Gastroesophageal sphincter (tissue), 4 donors: ENCODE results near the gene EPHB1. TPM values are rescaled to one million over a fixed set of nuclear protein-coding genes. Genes with fewer than 3 reads are reported as not detected.
"Not testable (repeated sequence)": the region's sequence is repeated elsewhere in the genome, so short reads cannot be mapped to it uniquely, and the experiment has no call there.

Experiments
- ATAC-seq: fragments of 150-250 bp; one replicate; pipeline ENCODE4 v1.9.1; 2016; ENCODE audit warnings: mild to moderate bottlenecking, moderate library complexity
- H3K27ac ChIP-seq, 4 donors: fragments of 200-600 bp; sonication (generic) in 3 of 4; 1 replicate in 3 of 4; 2 replicates in 1 of 4; pipeline ENCODE4 v1.5.1; 2016 to 2019
- H3K27me3 ChIP-seq: fragments of 200-600 bp; sonication (generic); one replicate; pipeline ENCODE4 v1.5.1; 2019
- H3K36me3 ChIP-seq, 2 donors: fragments of 200-600 bp; sonication (generic); one replicate each; pipeline ENCODE4 v1.5.1; 2019; ENCODE audit warnings: control low read depth in 1 of 2
- H3K4me1 ChIP-seq, 3 donors: fragments of 200-600 bp; sonication (generic); 1 replicate in 2 of 3; 2 replicates in 1 of 3; pipeline ENCODE4 v1.5.1; 2016 to 2019; ENCODE audit warnings: control low read depth in 2 of 3
- H3K4me3 ChIP-seq, 2 donors: fragments of 200-600 bp; sonication (generic); one replicate each; pipeline ENCODE4 v1.5.1; 2019; ENCODE audit warnings: mild to moderate bottlenecking in 1 of 2, moderate library complexity in 1 of 2
- H3K9me3 ChIP-seq, 3 donors: fragments of 200-600 bp; sonication (generic); one replicate each; pipeline ENCODE4 v1.5.1; 2017 to 2019; ENCODE audit warnings: control low read depth in 2 of 3
- EP300 ChIP-seq: sonication (generic); formaldehyde crosslinking; IDR thresholded peaks from one replicate; pipeline ENCODE4 v1.6.1; 2017; ENCODE audit warnings: antibody characterized with exemption, mild to moderate bottlenecking
- POLR2A ChIP-seq, 2 donors: fragments of 450-650 bp; IDR thresholded peaks; one replicate each; pipeline ENCODE4 v1.6.1; 2017; ENCODE audit warnings: antibody characterized with exemption in 2 of 2, mild to moderate bottlenecking in 2 of 2, moderate library complexity in 1 of 2
- POLR2AphosphoS5 ChIP-seq: sonication (generic); formaldehyde crosslinking; IDR thresholded peaks from one replicate; pipeline ENCODE4 v1.6.1; 2017; ENCODE audit warnings: antibody characterized with exemption
- WGBS, 2 donors: methylation state at CpG; one replicate each; pipeline ENCODE4 v1.1.5; 2018; ENCODE audit warnings: low coverage in 1 of 2; 5-methylcytosine and 5-hydroxymethylcytosine counted together
- total RNA-seq, 4 donors: library from RNA; depleted of rRNA; stranded (reverse); fragments of >200 nt; gene quantifications; one replicate each; pipeline ENCODE4 v1.1.0, GENCODE V29; 2016
- TF ChIP-seq, protein P1 (sequence below), 4 experiments: fragments of 200-600 bp in 2 of 4; fragments of 450-650 bp in 2 of 4; sonication (generic) in 1 of 4; IDR thresholded peaks; one replicate each; pipeline ENCODE4 v1.5.1; 2017 to 2019; ENCODE audit warnings: antibody characterized with exemption in 4 of 4, mild to moderate bottlenecking in 2 of 4, moderate library complexity in 2 of 4

Gene EPHB1
- total RNA-seq, 4 donors from 2014 or later: 0.81 to 5.7 (median 2.5) TPM; not detected in 1

DNA sequence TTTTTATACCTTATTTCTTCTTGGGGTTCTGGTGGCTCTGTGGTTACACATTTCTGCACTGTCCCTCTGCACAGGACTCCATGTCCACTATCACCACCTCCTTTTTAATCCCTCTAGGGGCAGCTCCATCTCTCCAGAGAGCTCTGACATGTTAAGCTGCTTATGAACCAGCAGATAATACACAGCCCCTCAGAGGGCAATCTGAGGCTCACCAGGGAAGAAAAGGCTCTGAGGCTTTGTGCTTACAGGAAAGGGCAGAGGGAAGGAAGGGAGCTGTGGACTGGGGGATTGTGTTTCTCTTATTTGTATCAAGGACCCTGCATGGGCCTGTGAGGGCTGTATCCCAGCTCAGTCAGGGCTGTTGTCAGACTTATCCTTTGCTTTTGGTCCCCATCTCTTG lies 164.5 kb downstream of the EPHB1 start:
- Histone ChIP-seq H3K4me3 (no peak overlapping the region), H3K4me1 (no peaks in the 10 kb centered on the region), H3K36me3 (no peaks in the 10 kb centered on the region), H3K27ac (no peak overlapping the region), H3K9me3 (no peaks in the 10 kb centered on the region), H3K27me3 (no peaks in the 10 kb centered on the region)
- TF ChIP-seq POLR2A (IDR thresholded peaks at IDR 0.05) (no peak), POLR2AphosphoS5 (no peak), EP300 (no peak)
- TF ChIP-seq, protein P1, sequence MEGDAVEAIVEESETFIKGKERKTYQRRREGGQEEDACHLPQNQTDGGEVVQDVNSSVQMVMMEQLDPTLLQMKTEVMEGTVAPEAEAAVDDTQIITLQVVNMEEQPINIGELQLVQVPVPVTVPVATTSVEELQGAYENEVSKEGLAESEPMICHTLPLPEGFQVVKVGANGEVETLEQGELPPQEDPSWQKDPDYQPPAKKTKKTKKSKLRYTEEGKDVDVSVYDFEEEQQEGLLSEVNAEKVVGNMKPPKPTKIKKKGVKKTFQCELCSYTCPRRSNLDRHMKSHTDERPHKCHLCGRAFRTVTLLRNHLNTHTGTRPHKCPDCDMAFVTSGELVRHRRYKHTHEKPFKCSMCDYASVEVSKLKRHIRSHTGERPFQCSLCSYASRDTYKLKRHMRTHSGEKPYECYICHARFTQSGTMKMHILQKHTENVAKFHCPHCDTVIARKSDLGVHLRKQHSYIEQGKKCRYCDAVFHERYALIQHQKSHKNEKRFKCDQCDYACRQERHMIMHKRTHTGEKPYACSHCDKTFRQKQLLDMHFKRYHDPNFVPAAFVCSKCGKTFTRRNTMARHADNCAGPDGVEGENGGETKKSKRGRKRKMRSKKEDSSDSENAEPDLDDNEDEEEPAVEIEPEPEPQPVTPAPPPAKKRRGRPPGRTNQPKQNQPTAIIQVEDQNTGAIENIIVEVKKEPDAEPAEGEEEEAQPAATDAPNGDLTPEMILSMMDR (IDR thresholded peaks at IDR 0.05): no peak
- no peak for ATAC-seq

DNA sequence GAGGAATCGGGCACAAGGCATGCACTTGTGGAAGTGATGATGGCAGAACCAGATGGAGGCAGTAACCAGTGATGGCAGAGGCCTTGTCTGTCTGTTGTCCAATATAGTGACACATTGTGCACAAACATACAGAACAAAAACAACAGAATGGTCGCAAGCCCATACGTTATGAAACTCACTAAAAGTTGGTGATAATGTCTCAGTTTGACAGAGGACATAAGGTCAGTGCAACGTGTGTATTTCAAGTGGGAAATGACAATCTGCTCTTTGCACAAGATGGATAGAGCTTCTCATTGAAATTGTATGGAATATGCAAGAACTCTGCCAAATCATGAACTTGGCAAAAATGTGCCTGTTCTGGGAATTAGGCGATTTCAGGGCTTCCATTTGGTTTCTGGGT lies 169.2 kb downstream of the EPHB1 start:
- WGBS, 2 donors: 69 to 77% methylated on average over 4 to 5 of the region's 5 CpGs
- no peak for ATAC-seq

DNA sequence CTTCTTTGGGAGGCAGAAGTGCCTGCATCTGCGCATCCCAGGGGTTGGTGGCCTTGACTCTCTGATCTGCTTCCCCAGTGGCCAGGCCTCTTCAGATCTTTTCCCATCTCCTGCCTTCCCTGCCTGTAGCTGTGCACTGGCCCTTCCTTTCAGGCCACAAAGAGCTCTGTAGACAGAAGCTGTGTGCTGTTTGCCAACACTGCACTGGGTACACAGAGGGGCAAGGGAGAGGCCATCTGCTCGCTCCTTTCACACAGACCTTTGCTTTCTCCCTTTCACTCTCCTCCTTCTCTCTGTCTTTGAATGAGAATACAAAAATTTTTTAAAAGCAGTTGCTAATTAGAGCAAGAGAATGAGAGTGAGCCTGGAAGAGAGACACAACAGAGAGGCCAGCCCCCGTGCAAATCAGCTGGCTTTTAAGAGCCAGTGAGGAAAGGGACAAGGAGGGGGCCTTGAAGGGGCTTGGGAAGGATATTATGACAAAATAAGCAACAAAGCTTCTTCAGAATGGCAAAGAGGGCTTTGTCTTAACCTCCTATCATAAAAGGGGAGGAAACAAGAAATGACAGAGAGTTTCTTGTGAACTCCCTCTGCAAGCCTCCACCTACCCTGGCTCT lies 170.9 kb downstream of the EPHB1 start:
- H3K36me3 ChIP-seq: no peaks in the 10 kb centered on the region
- H3K9me3 ChIP-seq: no peaks in the 10 kb centered on the region
- H3K4me3 ChIP-seq: no peak overlapping the region
- TF ChIP-seq POLR2AphosphoS5 (no peak), EP300 (no peak), POLR2A (IDR thresholded peaks at IDR 0.05) (no peak)
- TF ChIP-seq, protein P1 (IDR thresholded peaks at IDR 0.05): no peak
- no peak for ATAC-seq
- H3K27me3 ChIP-seq: no peaks in the 10 kb centered on the region
- 70 to 100% methylated on average over 1 to 3 of the region's 3 CpGs for WGBS, 2 donors
- H3K27ac ChIP-seq: no peak overlapping the region
- H3K4me1 ChIP-seq: no peaks in the 10 kb centered on the region

More for the DNA sequence above, 169.2 kb downstream of the EPHB1 start:
- Histone ChIP-seq H3K36me3 (no peaks in the 10 kb centered on the region), H3K4me1 (no peaks in the 10 kb centered on the region), H3K27ac (no peak overlapping the region), H3K27me3 (no peaks in the 10 kb centered on the region), H3K9me3 (no peaks in the 10 kb centered on the region), H3K4me3 (no peak overlapping the region)
- TF ChIP-seq EP300: no peak
- TF ChIP-seq POLR2A (IDR thresholded peaks at IDR 0.05): no peak
- TF ChIP-seq, protein P1 (IDR thresholded peaks at IDR 0.05): no peak

DNA sequence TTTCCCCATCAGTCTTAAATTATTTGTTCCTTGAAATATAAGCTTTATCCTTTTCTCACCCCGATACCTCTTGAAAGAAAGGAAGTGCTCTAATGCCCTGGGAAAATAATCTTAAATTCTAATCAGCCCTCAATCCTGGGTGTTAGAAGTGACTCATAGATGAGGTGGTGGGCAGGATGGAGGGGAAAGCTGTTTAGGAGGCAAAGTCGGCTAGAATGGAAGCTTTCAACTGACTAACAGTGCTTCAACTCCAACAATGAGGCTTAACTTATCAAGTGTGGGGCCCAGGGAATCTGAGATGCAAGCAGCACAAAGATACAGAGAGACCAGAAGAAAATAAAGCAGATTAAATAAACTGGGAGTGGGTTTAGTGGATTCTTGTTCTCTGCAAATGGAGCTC lies 175.8 kb downstream of the EPHB1 start:
- no peaks in the 10 kb centered on the region for H3K9me3 ChIP-seq
- TF ChIP-seq POLR2A (IDR thresholded peaks at IDR 0.05): no peak
- no peak for TF ChIP-seq EP300
- TF ChIP-seq POLR2AphosphoS5: no peak
- TF ChIP-seq, protein P1 (IDR thresholded peaks at IDR 0.05): no peak
- H3K4me1 ChIP-seq: no peaks in the 10 kb centered on the region
- no peaks in the 10 kb centered on the region for H3K27me3 ChIP-seq
- ATAC-seq: no peak
- no peaks in the 10 kb centered on the region for H3K36me3 ChIP-seq
- H3K27ac ChIP-seq: no peak overlapping the region
- H3K4me3 ChIP-seq: no peak overlapping the region
- 70 to 73% methylated on average over 2 of the region's 2 CpGs for WGBS, 2 donors

DNA sequence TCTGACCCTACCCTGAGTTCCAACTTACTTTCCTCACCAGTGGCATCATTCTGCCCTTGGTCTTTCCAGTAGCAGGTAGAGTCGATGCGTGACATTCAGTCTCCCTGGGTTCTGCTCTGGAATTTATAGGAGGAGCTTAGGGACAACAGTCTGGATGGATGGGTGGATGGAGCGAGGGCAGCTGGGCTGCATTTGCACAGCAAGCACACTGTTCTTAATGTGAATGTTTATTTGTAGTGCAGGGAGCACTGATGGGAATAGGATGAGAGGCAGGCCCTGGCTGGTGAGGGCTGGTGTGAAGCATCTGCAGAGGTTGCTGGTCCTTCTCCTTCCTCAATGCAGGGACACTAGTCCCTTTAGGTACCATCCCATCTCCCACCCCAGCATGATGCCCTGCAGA lies 176.2 kb downstream of the EPHB1 start:
- no peaks in the 10 kb centered on the region for H3K4me1 ChIP-seq
- H3K9me3 ChIP-seq: no peaks in the 10 kb centered on the region
- ATAC-seq: no peak
- no peak overlapping the region for H3K4me3 ChIP-seq
- TF ChIP-seq EP300 (no peak), POLR2A (IDR thresholded peaks at IDR 0.05) (no peak), POLR2AphosphoS5 (no peak)
- TF ChIP-seq, protein P1 (IDR thresholded peaks at IDR 0.05): no peak
- WGBS, 2 donors: 32 to 42% methylated on average over 2 to 3 of the region's 3 CpGs
- H3K27me3 ChIP-seq: no peaks in the 10 kb centered on the region
- H3K36me3 ChIP-seq: no peaks in the 10 kb centered on the region
- no peak overlapping the region for H3K27ac ChIP-seq

DNA sequence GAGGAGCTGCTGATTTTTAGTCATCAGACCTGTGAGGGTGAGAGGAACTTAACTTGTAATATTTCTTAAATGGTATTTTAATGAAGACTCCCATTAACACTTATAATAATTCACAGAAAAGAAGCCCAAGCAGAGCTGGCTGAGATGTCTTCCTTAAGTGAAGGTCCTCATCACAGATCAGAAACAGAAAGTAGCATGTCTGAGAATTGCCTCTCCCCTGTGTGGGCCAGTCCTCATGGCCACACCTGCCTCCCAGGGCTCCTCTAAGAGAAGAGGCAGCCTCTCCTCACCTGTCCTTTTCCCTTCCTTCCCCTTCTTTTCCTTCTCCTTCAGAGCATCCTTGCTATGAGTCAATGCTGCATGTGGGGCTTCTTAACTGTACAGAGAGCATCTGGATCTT lies 176.8 kb downstream of the EPHB1 start:
- H3K36me3 ChIP-seq, ATAC-seq, H3K27ac ChIP-seq, H3K27me3 ChIP-seq, H3K4me1 ChIP-seq, H3K9me3 ChIP-seq, H3K4me3 ChIP-seq: not testable (repeated sequence)
